Stimulated activated CD4-positive, alpha-beta T cell treated with anti-CD3 and anti-CD28 coated beads, Interleukin-1b, Interleukin-23, amount 100 ng/mL, for 1 hour (primary cell): Measurements from ENCODE around the gene FST.

ENCODE experiments used
- DNase-seq, 2 donors: peaks; one replicate each; pipeline ENCODE4 v3.0.0-alpha.2; 2020; ENCODE audit warnings: low read depth in 2 of 2

The FST gene

DNA sequence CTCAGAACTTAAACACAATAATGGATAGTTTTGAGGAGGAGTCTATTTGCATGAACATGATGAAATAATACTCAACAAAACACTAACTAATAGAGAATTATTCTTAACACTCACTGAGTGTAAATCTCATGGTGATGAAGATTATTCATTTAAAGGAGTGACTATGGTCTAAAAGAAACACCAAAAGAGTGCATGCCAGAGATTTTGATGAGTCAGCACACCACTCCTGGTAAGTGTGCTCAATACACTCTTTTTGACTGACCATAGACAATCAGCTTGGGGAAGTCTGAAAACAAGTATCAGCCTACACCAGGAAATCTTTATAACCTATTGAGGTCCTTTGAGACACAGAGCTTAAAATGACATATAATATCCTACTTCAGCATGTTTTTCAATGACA is 6.8 kb upstream of the FST start:
- DNase-seq, result no peak

DNA sequence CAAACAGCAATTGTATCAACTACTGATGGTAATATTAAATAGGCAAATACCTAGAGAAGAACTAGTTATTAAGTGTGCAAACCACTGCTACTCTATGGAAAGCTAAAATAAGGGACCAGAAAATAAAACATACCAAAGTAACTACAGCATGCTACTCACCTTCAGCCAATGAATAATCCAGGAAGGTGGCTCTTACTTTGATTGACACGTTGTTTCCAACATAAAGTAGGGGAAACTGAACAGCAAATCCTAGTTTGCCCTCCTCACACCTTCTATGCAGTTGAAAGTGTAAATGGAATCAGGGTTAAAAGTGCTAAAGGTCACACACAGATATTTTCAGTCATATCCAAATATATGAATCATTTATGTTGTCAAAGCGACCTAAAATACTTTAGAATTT is 5.1 kb upstream of the FST start:
- DNase-seq, result no peak

GRCh38 chr5:53476019-53476418 is 4.4 kb upstream of the FST start:
- DNase-seq, result no peak

GRCh38 chr5:53476531-53477480 is 3.6 kb upstream of the FST start:
- DNase-seq, result no peak

DNA sequence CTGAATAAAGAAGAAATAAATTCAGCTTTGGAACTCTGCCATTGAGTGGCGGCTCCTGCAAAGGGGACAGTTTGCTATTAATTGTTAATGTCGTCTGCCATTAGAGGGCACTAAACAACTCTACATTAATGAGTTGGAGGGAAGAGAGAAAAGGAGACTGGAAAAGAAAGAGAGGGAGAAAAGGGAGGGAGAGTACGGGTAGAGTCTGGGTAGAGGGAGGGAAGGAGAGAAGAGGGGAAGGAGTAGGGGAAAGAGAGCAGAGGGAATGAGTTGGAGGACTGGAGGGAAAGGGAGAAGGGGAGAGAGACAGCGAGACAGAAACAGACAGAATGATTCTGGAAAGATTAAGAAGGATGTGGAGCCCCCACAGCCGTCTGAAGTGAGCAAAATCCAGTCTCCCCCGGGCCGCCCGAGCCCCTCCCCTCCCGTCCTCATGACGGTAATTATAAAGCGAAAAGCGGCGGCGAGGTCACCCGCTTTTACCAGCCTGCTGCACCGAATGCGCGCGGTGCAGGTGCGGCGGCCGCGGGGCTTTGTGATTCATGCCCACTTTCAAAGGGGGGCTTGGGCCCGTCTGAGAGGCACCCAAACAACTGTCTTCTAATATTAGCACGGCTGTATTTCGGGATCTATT is 1.9 kb upstream of the FST start:
- no peak for DNase-seq

DNA sequence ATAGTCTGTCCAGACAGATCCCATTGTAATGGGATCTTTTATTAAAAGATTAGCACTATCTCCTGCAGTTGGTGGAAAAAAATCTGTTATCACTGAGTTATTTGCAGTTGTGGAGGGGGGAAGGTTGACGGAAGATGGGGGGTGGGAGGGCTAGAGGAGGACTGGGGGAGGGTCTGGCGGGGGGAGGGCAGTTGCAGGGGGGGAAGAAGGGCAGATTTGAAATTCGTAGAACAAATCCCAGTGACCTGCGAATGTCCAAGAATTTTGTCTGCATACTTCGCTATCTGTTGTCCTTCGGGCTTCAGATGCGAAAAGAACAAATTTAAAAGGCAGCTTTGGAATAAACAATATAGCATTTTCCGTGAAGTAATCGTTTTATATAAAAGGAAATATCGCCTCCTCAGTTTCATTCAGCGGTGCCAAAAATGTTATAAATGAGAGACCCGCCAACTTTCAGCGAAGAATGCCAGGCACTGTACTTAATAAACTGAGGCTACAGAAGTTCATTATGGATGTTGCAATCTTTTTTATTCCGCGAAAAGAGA is 1.3 kb upstream of the FST start:
- DNase-seq, result no peak

DNA sequence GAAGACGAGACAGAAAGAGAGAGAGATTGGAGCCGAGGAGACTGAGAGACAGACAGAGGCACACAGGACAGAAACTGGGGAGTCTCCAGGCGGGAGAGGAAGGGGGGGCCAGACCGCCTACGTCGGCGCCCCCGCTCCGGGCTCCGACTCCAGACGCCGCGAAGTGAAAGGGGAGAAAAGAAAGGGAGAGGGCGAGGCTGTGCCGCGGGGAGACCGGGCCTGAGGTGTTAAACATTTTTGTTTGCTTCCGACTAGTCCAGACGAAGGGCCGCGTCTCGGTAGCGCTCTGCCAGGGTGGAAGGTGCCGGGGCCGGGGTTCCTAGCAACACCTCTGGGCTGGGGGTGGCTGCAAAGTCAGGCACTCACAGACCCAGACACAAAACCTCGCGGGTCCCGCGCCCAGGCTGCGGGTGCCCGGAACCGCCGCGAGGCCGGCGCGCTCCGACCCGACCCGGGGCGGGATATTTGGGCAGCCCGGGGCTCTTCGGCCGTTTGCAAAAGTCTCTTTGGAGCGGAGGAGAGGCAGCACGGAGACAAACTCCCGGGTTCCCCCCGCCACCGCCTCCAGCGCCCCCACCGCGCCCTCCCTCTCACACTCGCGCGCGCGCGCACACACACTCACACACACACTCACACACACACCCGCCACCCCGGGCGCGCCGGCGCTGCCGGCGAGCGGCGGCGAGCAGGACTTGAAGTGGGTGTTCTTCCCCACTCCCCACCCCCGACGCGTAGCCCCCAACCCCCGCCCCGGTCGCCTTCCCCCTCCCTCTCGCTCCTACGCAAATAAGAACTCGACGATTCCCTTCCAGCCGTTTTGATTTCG is 626 bp upstream of the FST start:
- no peak for DNase-seq

- DNase-seq, result no peak
Observed at GRCh38 chr5:53481159-53481886, 894 bp downstream of the FST start.

GRCh38 chr5:53481887-53482716 is 1.7 kb downstream of the FST start:
- no peak for DNase-seq

- DNase-seq, result no peak
Observed at GRCh38 chr5:53482717-53483638, 2.5 kb downstream of the FST start.

DNA sequence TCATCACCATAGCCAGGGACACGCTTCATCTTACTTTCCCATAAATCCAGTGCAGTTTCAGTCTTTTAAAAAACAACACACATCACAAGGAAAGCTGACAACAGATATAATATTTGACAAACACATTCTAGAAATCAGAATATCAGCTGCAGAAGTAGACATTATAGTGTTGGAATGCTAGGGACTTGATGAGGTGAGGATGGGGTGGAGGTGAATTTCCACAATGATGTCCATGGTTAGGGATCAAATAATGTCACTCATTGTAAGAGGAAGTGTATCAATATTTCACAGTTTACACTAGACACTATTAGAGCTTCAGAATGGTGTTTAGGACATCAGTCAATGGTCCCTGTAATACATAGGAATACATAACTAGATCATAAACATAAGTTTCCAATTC is 7.0 kb downstream of the FST start:
- no peak for DNase-seq

GRCh38 chr5:53488195-53488722 is 7.8 kb downstream of the FST start:
- DNase-seq, result no peak

GRCh38 chr5:53490747-53491146 is 10.3 kb downstream of the FST start:
- no peak for DNase-seq

DNA sequence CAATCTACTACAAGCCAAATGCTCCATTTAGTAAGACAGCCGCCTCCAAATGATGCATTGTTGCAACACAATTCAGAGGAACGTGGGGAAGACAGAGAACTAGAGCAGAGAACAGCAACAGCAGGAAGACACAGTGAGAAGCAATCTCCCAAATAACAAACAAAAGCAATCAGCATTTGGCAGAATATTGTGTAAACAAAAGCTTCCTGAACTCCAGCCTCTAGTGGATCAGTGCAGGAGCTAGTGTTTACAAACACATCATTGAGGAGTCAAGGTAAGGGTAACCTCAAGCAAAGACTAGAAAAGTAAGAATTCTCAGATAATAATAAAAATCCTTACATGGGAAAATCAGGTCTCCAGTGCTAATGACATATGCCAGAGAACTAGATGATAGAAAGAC is 20.6 kb downstream of the FST start:
- no peak for DNase-seq

- no peak for DNase-seq
Observed at GRCh38 chr5:53503562-53504218, 23.3 kb downstream of the FST start.

GRCh38 chr5:53507013-53507412 is 26.6 kb downstream of the FST start:
- DNase-seq, result no peak

- no peak for DNase-seq
Observed at GRCh38 chr5:53508125-53508524, 27.7 kb downstream of the FST start.

DNA sequence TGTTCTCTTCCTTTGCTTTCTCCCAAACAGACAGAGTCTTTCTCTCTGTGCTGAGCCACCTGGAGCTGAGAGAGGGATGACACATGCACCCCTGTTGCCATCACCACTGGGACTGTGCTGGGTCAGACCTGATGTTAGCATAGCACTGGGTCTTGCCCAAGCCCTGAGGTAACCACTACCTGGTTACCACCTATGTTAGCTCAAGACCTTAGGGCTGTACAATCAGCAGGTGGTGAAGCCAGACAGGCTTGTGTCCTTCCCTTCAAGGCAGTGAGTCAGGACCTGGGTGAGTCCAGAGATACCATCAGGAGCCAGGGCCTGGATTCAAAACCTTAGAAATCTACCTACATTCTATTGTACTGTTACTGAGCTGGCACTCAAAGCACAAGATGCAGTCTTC is 32.1 kb downstream of the FST start:
- no peak for DNase-seq

GRCh38 chr5:53515988-53516387 is 35.6 kb downstream of the FST start:
- DNase-seq, result no peak
